ENCODE measurements around the gene NFKBIZ. TPM values are rescaled to one million over a fixed set of nuclear protein-coding genes. Genes with fewer than 3 reads are reported as not detected.

NFKBIZ gene
- polyA plus RNA-seq, 1 of the 3 experiments (the other 2 are of a cell fraction) = 59.9 TPM

DNA sequence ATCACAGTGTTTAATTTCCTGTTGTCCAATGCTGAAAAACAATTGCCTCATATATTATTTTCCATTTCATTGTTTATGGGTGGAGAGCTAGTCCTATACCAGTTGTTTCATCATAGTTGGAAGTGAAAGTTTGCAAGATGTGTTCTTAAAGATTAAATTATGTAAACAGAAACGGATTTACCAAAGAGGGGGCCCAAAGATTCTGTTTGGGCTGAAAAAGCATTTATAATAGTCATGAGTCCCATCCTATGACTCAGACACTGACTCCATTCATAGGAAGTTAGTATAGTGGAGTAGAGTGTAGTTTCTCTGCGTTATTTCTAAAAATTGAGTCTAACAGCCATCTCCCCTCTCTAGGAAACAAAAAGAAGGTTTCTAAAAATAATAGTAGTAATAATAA lies 24.3 kb downstream of the NFKBIZ start:
- Histone ChIP-seq H3K4me1 (ENCODE audit: control insufficient read depth in 1 of 2, insufficient read depth in 2 of 2, low read depth in 1 of 2, low read length in 1 of 2) (no peaks in the 10 kb centered on the region), H2AFZ (ENCODE audit: low read depth) (peak overlapping the region; percentile 64; the same call in 1 of the 2 replicates), H3K79me2 (ENCODE audit: insufficient read depth) (no peaks in the 10 kb centered on the region), H3F3A (replicated peaks; ENCODE audit: insufficient read depth) (peaks cover 4% of the 10 kb centered on the region), H3K27ac (ENCODE audit: low read depth in 2 of 2, low read length in 1 of 2) (peak overlapping the region in 1 of 2 experiments; percentile 66; a peak in 2 of 4 replicates), H3K9me2 (no peaks in the 10 kb centered on the region), H3K9me3 (no peaks in the 10 kb centered on the region), H4K20me1 (ENCODE audit: insufficient read depth) (no peaks in the 10 kb centered on the region), H3K4me2 (peak overlapping the region; percentile 27), H3K36me3 (replicated peaks in 1 of 2; ENCODE audit: control insufficient read depth in 1 of 2, insufficient read depth in 2 of 2, low read length in 1 of 2) (no peaks in the 10 kb centered on the region), H3K4me3 (ENCODE audit: low read depth in 2 of 2, low read length in 1 of 2) (no peak overlapping the region), H3K9ac (no peak overlapping the region), H3K27me3 (ENCODE audit: insufficient read depth) (no peaks in the 10 kb centered on the region)
- no peak for TF ChIP-seq POLR2AphosphoS5 (IDR thresholded peaks at IDR 0.05; ENCODE audit: low read depth, low read length)
- no peak for TF ChIP-seq CHD2 (IDR thresholded peaks at IDR 0.05; ENCODE audit: low read length, partially characterized antibody)
- TF ChIP-seq TCF12 (IDR thresholded peaks at IDR 0.05) = 0 out of 2 replicates have a peak, but pooled peaks have one; percentile 29
- no peak for TF ChIP-seq GABPA (IDR thresholded peaks at IDR 0.05; ENCODE audit: low read depth)
- TF ChIP-seq PBX3 (IDR thresholded peaks at IDR 0.05) = peak; percentile 59
- TF ChIP-seq FOXJ3 (CRISPR knock-in tag; IDR thresholded peaks at IDR 0.05) = no peak
- no peak for TF ChIP-seq RXRA (IDR thresholded peaks at IDR 0.05; ENCODE audit: borderline replicate concordance, low read depth)
- TF ChIP-seq NRF1 (IDR thresholded peaks at IDR 0.05; ENCODE audit: low read depth, low read length) = no peak
- TF ChIP-seq EP300 (IDR thresholded peaks at IDR 0.05; ENCODE audit: borderline replicate concordance in 1 of 2, low read depth in 1 of 2, low read length in 1 of 2) = peak in 1 of 2 experiments; percentile 22; a peak in 1 of 4 replicates
- TF ChIP-seq NFIC (IDR thresholded peaks at IDR 0.05; ENCODE audit: borderline replicate concordance) = no peak; the same call in 1 of the 2 replicates
- peak; percentile 61 for TF ChIP-seq JUND (IDR thresholded peaks at IDR 0.05)
- TF ChIP-seq FOSL2 (IDR thresholded peaks at IDR 0.05; ENCODE audit: borderline replicate concordance, low read depth) = peak; percentile 78
- no peak for TF ChIP-seq CTCF (IDR thresholded peaks at IDR 0.05)
- ChIA-PET CTCF (no interaction called here), POLR2A (no interaction called here)
- no peak for DNase-seq
- 29% methylated on average over 2 of the region's 2 CpGs for WGBS (ENCODE audit: low lambda C conversion rate)

DNA sequence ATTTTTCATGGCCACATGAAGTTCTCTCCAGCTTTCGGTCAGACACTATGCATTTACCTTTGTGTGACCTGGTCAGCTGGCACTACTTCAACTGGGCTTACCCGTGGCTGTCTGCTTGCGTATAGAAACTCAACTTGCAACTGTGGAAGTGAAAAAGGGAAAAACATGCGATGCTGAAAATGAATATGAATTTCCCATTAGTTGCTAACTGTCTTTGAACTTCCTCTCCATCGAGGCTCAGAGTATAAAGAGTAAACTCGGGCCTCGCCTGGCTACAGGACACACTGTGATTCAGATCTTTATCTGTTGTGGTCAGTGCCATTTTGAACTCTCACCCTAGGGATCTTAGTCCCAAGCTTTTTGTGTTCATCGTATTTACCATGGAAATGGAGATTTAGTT lies 26.8 kb downstream of the NFKBIZ start:
- ChIA-PET POLR2A (no interaction called here), CTCF (no interaction called here)
- Histone ChIP-seq H3K9me3 (no peaks in the 10 kb centered on the region), H3F3A (replicated peaks; ENCODE audit: insufficient read depth) (peaks cover 4% of the 10 kb centered on the region), H3K36me3 (replicated peaks in 1 of 2; ENCODE audit: control insufficient read depth in 1 of 2, insufficient read depth in 2 of 2, low read length in 1 of 2) (no peaks in the 10 kb centered on the region), H3K4me1 (ENCODE audit: control insufficient read depth in 1 of 2, insufficient read depth in 2 of 2, low read depth in 1 of 2, low read length in 1 of 2) (no peaks in the 10 kb centered on the region), H3K4me2 (no peak overlapping the region), H3K27me3 (ENCODE audit: insufficient read depth) (no peaks in the 10 kb centered on the region), H3K27ac (ENCODE audit: low read depth in 2 of 2, low read length in 1 of 2) (no peak overlapping the region), H4K20me1 (ENCODE audit: insufficient read depth) (no peaks in the 10 kb centered on the region), H2AFZ (ENCODE audit: low read depth) (no peak overlapping the region), H3K9ac (no peak overlapping the region), H3K9me2 (no peaks in the 10 kb centered on the region), H3K79me2 (ENCODE audit: insufficient read depth) (no peaks in the 10 kb centered on the region), H3K4me3 (ENCODE audit: low read depth in 2 of 2, low read length in 1 of 2) (no peak overlapping the region)
- WGBS (ENCODE audit: low lambda C conversion rate) = 82% methylated on average over 8 of the region's 8 CpGs
- DNase-seq = no peak
- TF ChIP-seq REST (IDR thresholded peaks at IDR 0.05; ENCODE audit: low read depth, low read length) = no peak
- TF ChIP-seq PBX3 (IDR thresholded peaks at IDR 0.05) = no peak
- no peak for TF ChIP-seq NRF1 (IDR thresholded peaks at IDR 0.05; ENCODE audit: low read depth, low read length)
- TF ChIP-seq RXRA (IDR thresholded peaks at IDR 0.05; ENCODE audit: borderline replicate concordance, low read depth) = no peak
- no peak for TF ChIP-seq MXI1 (IDR thresholded peaks at IDR 0.05; ENCODE audit: low read depth, low read length)
- TF ChIP-seq MAX (IDR thresholded peaks at IDR 0.05; ENCODE audit: low read depth) = no peak
- no peak for TF ChIP-seq SMC3 (IDR thresholded peaks at IDR 0.05; ENCODE audit: low read depth, low read length)
- no peak for TF ChIP-seq RFX5 (IDR thresholded peaks at IDR 0.05; ENCODE audit: low read length)
- TF ChIP-seq FOSL2 (IDR thresholded peaks at IDR 0.05; ENCODE audit: borderline replicate concordance, low read depth) = no peak
- no peak for TF ChIP-seq CTCF (IDR thresholded peaks at IDR 0.05)

Data from SK-N-SH (cell line).